Liver (tissue), 9 donors: ENCODE results near the gene FGFBP1. TPM values are rescaled to one million over a fixed set of nuclear protein-coding genes. Genes with fewer than 3 reads are reported as not detected.
"Not testable (repeated sequence)": the region's sequence is repeated elsewhere in the genome, so short reads cannot be mapped to it uniquely, and the experiment has no call there.

Experiments
- DNase-seq: peaks from one replicate; pipeline ENCODE4 v3.0.0-alpha.2; 2017; ENCODE audit warnings: low spot score
- H3K27ac ChIP-seq, 2 donors: one replicate each; pipeline ENCODE4 v1.7.0; 2013; ENCODE audit warnings: inconsistent platforms in 2 of 2, low read length in 2 of 2, control low read depth in 1 of 2, low read depth in 1 of 2, mild to moderate bottlenecking in 1 of 2
- H3K27me3 ChIP-seq, 4 donors: one replicate each; pipeline versions ENCODE4 v1.6.1 to v1.7.0; 2013; ENCODE audit warnings: low read length in 3 of 4, inconsistent platforms in 1 of 4, mild to moderate bottlenecking in 1 of 4, moderate library complexity in 1 of 4; ENCODE audit not compliant: control insufficient read depth in 4 of 4, insufficient read depth in 4 of 4
- H3K36me3 ChIP-seq, 4 donors: one replicate each; pipeline versions ENCODE4 v1.6.1 to v1.7.0; 2013; ENCODE audit warnings: low read length in 3 of 4, mild to moderate bottlenecking in 3 of 4, low read depth in 1 of 4, moderate library complexity in 1 of 4; ENCODE audit not compliant: control insufficient read depth in 4 of 4, insufficient read depth in 3 of 4
- H3K4me1 ChIP-seq, 4 donors: one replicate each; pipeline versions ENCODE4 v1.6.1 to v1.7.0; 2013; ENCODE audit warnings: low read length in 3 of 4, mild to moderate bottlenecking in 3 of 4, moderate library complexity in 1 of 4; ENCODE audit not compliant: control insufficient read depth in 4 of 4, insufficient read depth in 4 of 4
- H3K4me3 ChIP-seq, 3 donors: one replicate each; pipeline versions ENCODE4 v1.6.1 to v1.7.0; 2013; ENCODE audit warnings: low read length in 3 of 3, control low read depth in 1 of 3, low read depth in 1 of 3, mild to moderate bottlenecking in 1 of 3
- H3K9ac ChIP-seq, 2 donors: one replicate each; pipeline ENCODE4 v1.7.0; 2013; ENCODE audit warnings: low read length in 2 of 2, mild to moderate bottlenecking in 2 of 2, moderate library complexity in 2 of 2, control low read depth in 1 of 2, low read depth in 1 of 2
- H3K9me3 ChIP-seq, 4 donors: one replicate each; pipeline versions ENCODE4 v1.6.1 to v1.7.0; 2013; ENCODE audit warnings: low read length in 3 of 4; ENCODE audit not compliant: control insufficient read depth in 4 of 4
- ATF3 ChIP-seq: IDR thresholded peaks from 2 replicates; pipeline ENCODE4 v1.6.1; 2016; ENCODE audit warnings: antibody characterized with exemption
- EGR1 ChIP-seq, 2 donors: IDR thresholded peaks; 2 replicates each; pipeline ENCODE4 v1.6.1; 2016 to 2018; ENCODE audit warnings: antibody characterized with exemption in 2 of 2, low read depth in 2 of 2
- FOXA1 ChIP-seq: IDR thresholded peaks from 2 replicates; pipeline ENCODE4 v1.6.1; 2016; ENCODE audit warnings: antibody characterized with exemption
- FOXA2 ChIP-seq: IDR thresholded peaks from 2 replicates; pipeline ENCODE4 v1.6.1; 2016; ENCODE audit warnings: antibody characterized with exemption
- GABPA ChIP-seq, 2 donors: IDR thresholded peaks in 1 of 2; conservative IDR thresholded peaks in 1 of 2; 2 replicates each; pipeline ENCODE4 v1.6.1; 2016; ENCODE audit warnings: antibody characterized with exemption in 2 of 2, mild to moderate bottlenecking in 1 of 2, moderate library complexity in 1 of 2
- HNF4A ChIP-seq, 2 donors: conservative IDR thresholded peaks; 2 replicates each; pipeline ENCODE4 v1.6.1; 2016; ENCODE audit warnings: antibody characterized with exemption in 2 of 2, mild to moderate bottlenecking in 2 of 2
- HNF4G ChIP-seq: IDR thresholded peaks from 2 replicates; pipeline ENCODE4 v1.6.1; 2016; ENCODE audit warnings: antibody characterized with exemption
- JUND ChIP-seq, 2 donors: IDR thresholded peaks; 2 replicates each; pipeline ENCODE4 v1.6.1; 2016; ENCODE audit warnings: antibody characterized with exemption in 2 of 2
- MAX ChIP-seq: IDR thresholded peaks from 2 replicates; pipeline ENCODE4 v1.6.1; 2016; ENCODE audit warnings: antibody characterized with exemption
- NR2F2 ChIP-seq: IDR thresholded peaks from 2 replicates; pipeline ENCODE4 v1.6.1; 2016; ENCODE audit warnings: antibody characterized with exemption
- RAD21 ChIP-seq, 2 donors: IDR thresholded peaks; 2 replicates each; pipeline ENCODE4 v1.6.1; 2016; ENCODE audit warnings: antibody characterized with exemption in 2 of 2, mild to moderate bottlenecking in 2 of 2
- REST ChIP-seq: IDR thresholded peaks from 2 replicates; pipeline ENCODE4 v1.6.1; 2016; ENCODE audit warnings: antibody characterized with exemption, mild to moderate bottlenecking
- RXRA ChIP-seq, 2 donors: IDR thresholded peaks; 2 replicates each; pipeline ENCODE4 v1.6.1; 2017 to 2018; ENCODE audit warnings: antibody characterized with exemption in 2 of 2, mild to moderate bottlenecking in 1 of 2
- TAF1 ChIP-seq: conservative IDR thresholded peaks from 2 replicates; pipeline ENCODE4 v1.6.1; 2016; ENCODE audit warnings: antibody characterized with exemption, mild to moderate bottlenecking
- YY1 ChIP-seq: IDR thresholded peaks from 2 replicates; pipeline ENCODE4 v1.6.1; 2016; ENCODE audit warnings: antibody characterized with exemption, mild to moderate bottlenecking
- ZBTB33 ChIP-seq: IDR thresholded peaks from 2 replicates; pipeline ENCODE4 v1.6.1; 2016; ENCODE audit warnings: antibody characterized with exemption
- WGBS: extraction: QIAGEN DNeasy Blood & Tissue Kit; methylation state at CpG from one replicate; pipeline ENCODE4 v1.1.7; 2013; 5-methylcytosine and 5-hydroxymethylcytosine counted together
- polyA plus RNA-seq, 2 donors: library from polyadenylated mRNA; stranded (reverse) in 1 of 2; unstranded in 1 of 2; fragments of 200-250 nt in 1 of 2; fragments of >200 nt in 1 of 2; fragmentation: Nextera tagmentation in 1 of 2; extraction: Ambion mirVana in 1 of 2; gene quantifications; one replicate each; pipeline versions ENCODE4 v1.2.1 to v1.2.3, GENCODE V29; 2013 to 2015
- total RNA-seq, 2 donors: library from RNA; depleted of rRNA; stranded (reverse); fragments of >200 nt; gene quantifications; one replicate each; pipeline ENCODE4 v1.2.3, GENCODE V29; 2014
- donor health status: healthy.
- donor health status: healthy.
- donor health status: healthy.
- donor health status: healthy.
- donor health status: healthy.

The FGFBP1 gene
- total and polyA plus RNA-seq, 4 donors: not detected

- TF ChIP-seq HNF4A (conservative IDR thresholded peaks at IDR 0.05) (no peak), EGR1 (IDR thresholded peaks at IDR 0.05; ENCODE audit: low read depth in 2 of 2) (no peak), RAD21 (IDR thresholded peaks at IDR 0.05) (no peak), FOXA2 (no peak), ATF3 (no peak), NR2F2 (no peak), YY1 (no peak), MAX (no peak), TAF1 (no peak), GABPA (IDR thresholded peaks at IDR 0.05 in 1 of 2, conservative IDR thresholded peaks at IDR 0.05 in 1 of 2) (no peak), FOXA1 (no peak), ZBTB33 (no peak), JUND (IDR thresholded peaks at IDR 0.05) (no peak), RXRA (IDR thresholded peaks at IDR 0.05) (no peak), HNF4G (no peak), REST (no peak)
- no peaks in the 10 kb centered on the region for H3K9me3 ChIP-seq
- no peak overlapping the region for H3K27ac ChIP-seq
- DNase-seq: no peak
- H3K36me3 ChIP-seq: no peaks in the 10 kb centered on the region
- H3K4me3 ChIP-seq: no peak overlapping the region
- H3K9ac ChIP-seq: no peak overlapping the region
- H3K4me1 ChIP-seq: no peaks in the 10 kb centered on the region
- H3K27me3 ChIP-seq: peaks cover 0 to 5% (median 0%) of the 10 kb centered on the region in 4 donors
- 69% methylated on average over 2 of the region's 2 CpGs for WGBS
These were observed 21.2 kb downstream of the FGFBP1 start for GRCh38 chr4:15917297-15917696.

- not testable (repeated sequence) for H3K4me3 ChIP-seq, H3K27me3 ChIP-seq, H3K4me1 ChIP-seq, DNase-seq, H3K9ac ChIP-seq, H3K9me3 ChIP-seq, H3K36me3 ChIP-seq, H3K27ac ChIP-seq
- WGBS: 92% methylated on average over 9 of the region's 9 CpGs
These were observed 22.2 kb downstream of the FGFBP1 start for GRCh38 chr4:15916358-15916757.
